Trophoblast cell (in vitro differentiated cells and primary cell): Measurements from ENCODE around the gene ALPI.

Experiments
- DNase-seq, 2 donors: peaks; one replicate each; pipeline ENCODE4 v3.0.0-alpha.2; 2016
- H2AFZ ChIP-seq: 2 replicates; pipeline ENCODE4 v1.6.1; 2013; ENCODE audit warnings: low read length, moderate library complexity, mild to moderate bottlenecking; ENCODE audit not compliant: insufficient read depth, poor library complexity
- H2AK5ac ChIP-seq: 2 replicates; pipeline ENCODE4 v1.6.1; 2013; ENCODE audit warnings: mild to moderate bottlenecking, low read length
- H2BK120ac ChIP-seq: 2 replicates; pipeline ENCODE4 v1.6.1; 2013; ENCODE audit warnings: low read length, mild to moderate bottlenecking, moderate library complexity; ENCODE audit not compliant: insufficient read depth, poor library complexity
- H2BK12ac ChIP-seq: 2 replicates; pipeline ENCODE4 v1.6.1; 2013; ENCODE audit warnings: mild to moderate bottlenecking, low read length, moderate library complexity
- H2BK5ac ChIP-seq: 2 replicates; pipeline ENCODE4 v1.6.1; 2013; ENCODE audit warnings: low read length, low read depth, moderate library complexity, mild to moderate bottlenecking; ENCODE audit not compliant: poor library complexity
- H3K14ac ChIP-seq: 2 replicates; pipeline ENCODE4 v1.6.1; 2013; ENCODE audit warnings: mild to moderate bottlenecking, low read length
- H3K18ac ChIP-seq: 2 replicates; pipeline ENCODE4 v1.6.1; 2013; ENCODE audit warnings: mild to moderate bottlenecking, low read length
- H3K23ac ChIP-seq: 2 replicates; pipeline ENCODE4 v1.6.1; 2013; ENCODE audit warnings: low read length
- H3K27ac ChIP-seq: 2 replicates; pipeline ENCODE4 v1.5.1; 2013; ENCODE audit warnings: low read depth, mild to moderate bottlenecking, inconsistent platforms, low read length, moderate library complexity
- H3K27me3 ChIP-seq: 2 replicates; pipeline ENCODE4 v1.6.1; 2013; ENCODE audit warnings: inconsistent platforms, mild to moderate bottlenecking, low read length, moderate library complexity; ENCODE audit not compliant: insufficient read depth
- H3K36me3 ChIP-seq, 2 experiments: 1 replicate in 1 of 2; 2 replicates in 1 of 2; pipeline ENCODE4 v1.6.1; 2013; ENCODE audit warnings: low read length in 2 of 2, mild to moderate bottlenecking in 2 of 2, moderate library complexity in 1 of 2; ENCODE audit not compliant: insufficient read depth in 2 of 2, control insufficient read depth in 1 of 2
- H3K4ac ChIP-seq: 2 replicates; pipeline ENCODE4 v1.6.1; 2013; ENCODE audit warnings: low read depth, mild to moderate bottlenecking, low read length, moderate library complexity
- H3K4me1 ChIP-seq, 2 experiments: 1 replicate in 1 of 2; 2 replicates in 1 of 2; pipeline ENCODE4 v1.6.1; 2013; ENCODE audit warnings: low read length in 2 of 2, mild to moderate bottlenecking in 2 of 2, moderate library complexity in 1 of 2; ENCODE audit not compliant: insufficient read depth in 2 of 2, control insufficient read depth in 1 of 2
- H3K4me2 ChIP-seq: 2 replicates; pipeline ENCODE4 v1.6.1; 2013; ENCODE audit warnings: inconsistent platforms, mild to moderate bottlenecking, low read length, moderate library complexity
- H3K4me3 ChIP-seq: 2 replicates; pipeline ENCODE4 v1.5.1; 2013; ENCODE audit warnings: mild to moderate bottlenecking, low read depth, low read length, inconsistent platforms
- H3K79me1 ChIP-seq: one replicate; pipeline ENCODE4 v1.6.1; 2013; ENCODE audit warnings: low read length
- H3K79me2 ChIP-seq: 2 replicates; pipeline ENCODE4 v1.6.1; 2013; ENCODE audit warnings: low read length, mild to moderate bottlenecking; ENCODE audit not compliant: control insufficient read depth, insufficient read depth, poor library complexity
- H3K9ac ChIP-seq: 2 replicates; pipeline ENCODE4 v1.6.1; 2013; ENCODE audit warnings: mild to moderate bottlenecking, low read length
- H3K9me3 ChIP-seq: 2 replicates; pipeline ENCODE4 v1.6.1; 2013; ENCODE audit warnings: low read depth, mild to moderate bottlenecking, control low read depth, inconsistent platforms, low read length; ENCODE audit not compliant: insufficient read depth
- H4K12ac ChIP-seq: 2 replicates; pipeline ENCODE4 v1.6.1; 2013; ENCODE audit warnings: low read depth, mild to moderate bottlenecking, low read length, moderate library complexity
- H4K8ac ChIP-seq: 2 replicates; pipeline ENCODE4 v1.6.1; 2013; ENCODE audit warnings: low read depth, mild to moderate bottlenecking, low read length, moderate library complexity
- H4K91ac ChIP-seq: one replicate; pipeline ENCODE4 v1.6.1; 2013; ENCODE audit warnings: low read depth, mild to moderate bottlenecking, low read length, moderate library complexity
- WGBS: extraction: QIAGEN DNeasy Blood & Tissue Kit; methylation state at CpG from one replicate; pipeline ENCODE4 v1.1.7; 2013; ENCODE audit warnings: missing lambda C conversion rate; ENCODE audit not compliant: insufficient read length, insufficient coverage; ENCODE audit errors: extremely low coverage; 5-methylcytosine and 5-hydroxymethylcytosine counted together

ALPI gene

DNA sequence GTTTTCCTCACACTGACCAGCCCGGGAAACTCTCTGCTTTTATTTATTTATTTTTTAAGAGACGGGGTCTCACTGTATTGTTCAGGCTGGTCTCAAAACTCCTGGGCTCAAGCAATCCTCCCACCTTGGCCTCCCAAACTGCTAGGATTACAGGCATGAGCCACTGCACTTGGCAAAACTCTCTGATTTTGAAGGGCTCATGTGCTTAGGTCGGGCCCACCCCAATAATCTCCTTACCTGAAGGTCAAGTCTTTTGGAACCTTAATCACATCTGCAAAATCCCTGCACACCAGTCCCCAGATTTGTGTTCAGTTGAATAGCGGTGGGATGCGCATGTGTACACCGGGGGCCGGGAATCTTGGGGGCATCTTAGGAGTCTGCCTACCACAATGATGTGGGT, 39.3 kb downstream of the ALPI start:
- Histone ChIP-seq H2BK120ac (no peak overlapping the region), H3K9me3 (peaks cover 9% of the 10 kb centered on the region), H3K79me1 (no peaks in the 10 kb centered on the region), H2AFZ (no peak overlapping the region), H3K27me3 (no peaks in the 10 kb centered on the region), H3K4me3 (no peak overlapping the region), H3K36me3 (no peaks in the 10 kb centered on the region), H3K79me2 (no peaks in the 10 kb centered on the region), H4K91ac (no peak overlapping the region), H3K4me2 (no peak overlapping the region), H3K4ac (no peak overlapping the region), H3K9ac (no peak overlapping the region), H2BK5ac (no peak overlapping the region), H3K14ac (no peak overlapping the region), H3K23ac (no peak overlapping the region), H4K8ac (no peak overlapping the region), H2BK12ac (no peak overlapping the region), H3K27ac (no peak overlapping the region), H3K4me1 (no peaks in the 10 kb centered on the region), H4K12ac (no peak overlapping the region), H3K18ac (no peak overlapping the region), H2AK5ac (no peak overlapping the region)
- WGBS = no CpG with 5 or more reads among the region's 7 CpGs
- DNase-seq = no peak

DNA sequence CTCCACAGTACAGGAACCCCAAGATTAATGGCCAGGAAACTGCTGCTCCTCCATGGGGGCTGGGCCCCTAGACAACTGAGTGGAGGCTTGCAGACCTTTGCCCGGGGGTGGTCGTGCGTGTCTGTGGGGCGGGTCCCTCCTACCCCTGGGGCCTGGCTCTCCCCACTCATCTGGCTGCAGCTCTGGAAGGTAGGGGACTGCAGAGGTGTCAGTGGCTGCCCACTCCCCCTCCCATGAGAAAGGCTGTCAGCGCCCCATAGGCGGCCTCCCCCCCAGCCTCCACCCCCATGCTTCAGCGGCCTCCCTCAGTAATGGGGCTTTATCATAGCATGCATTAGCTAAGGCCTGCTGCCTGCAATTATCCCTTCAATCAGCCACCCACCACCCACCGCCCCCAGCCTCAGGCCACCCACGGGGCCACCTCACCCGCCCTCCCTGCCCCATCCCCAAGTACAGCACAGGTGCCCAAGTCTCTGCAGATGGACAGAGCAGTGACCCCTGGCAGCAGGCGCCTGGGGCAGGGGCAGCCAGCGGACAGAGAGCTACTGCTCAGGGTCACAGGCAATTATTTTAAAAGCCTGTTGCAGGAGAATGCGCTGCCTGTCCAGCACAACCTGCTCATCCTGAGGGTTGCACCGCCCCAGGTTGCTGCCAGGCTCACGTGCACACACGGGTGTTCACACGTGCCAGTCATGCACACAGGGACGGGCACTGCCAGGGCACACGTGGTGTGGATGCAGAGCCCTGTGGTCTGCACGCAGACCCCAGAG, 40.7 kb downstream of the ALPI start:
- Histone ChIP-seq H3K27ac (no peak overlapping the region), H2AK5ac (no peak overlapping the region), H3K9me3 (peaks cover 9% of the 10 kb centered on the region), H3K79me1 (no peaks in the 10 kb centered on the region), H4K91ac (no peak overlapping the region), H3K4me1 (no peaks in the 10 kb centered on the region), H3K4me3 (no peak overlapping the region), H3K18ac (no peak overlapping the region), H3K4me2 (no peak overlapping the region), H3K79me2 (no peaks in the 10 kb centered on the region), H4K12ac (no peak overlapping the region), H2BK120ac (no peak overlapping the region), H3K14ac (no peak overlapping the region), H2AFZ (no peak overlapping the region), H3K9ac (no peak overlapping the region), H3K23ac (no peak overlapping the region), H3K4ac (no peak overlapping the region), H2BK12ac (no peak overlapping the region), H3K27me3 (no peaks in the 10 kb centered on the region), H2BK5ac (no peak overlapping the region), H4K8ac (no peak overlapping the region), H3K36me3 (no peaks in the 10 kb centered on the region)
- no CpG with 5 or more reads among the region's 20 CpGs for WGBS
- no peak for DNase-seq

DNA sequence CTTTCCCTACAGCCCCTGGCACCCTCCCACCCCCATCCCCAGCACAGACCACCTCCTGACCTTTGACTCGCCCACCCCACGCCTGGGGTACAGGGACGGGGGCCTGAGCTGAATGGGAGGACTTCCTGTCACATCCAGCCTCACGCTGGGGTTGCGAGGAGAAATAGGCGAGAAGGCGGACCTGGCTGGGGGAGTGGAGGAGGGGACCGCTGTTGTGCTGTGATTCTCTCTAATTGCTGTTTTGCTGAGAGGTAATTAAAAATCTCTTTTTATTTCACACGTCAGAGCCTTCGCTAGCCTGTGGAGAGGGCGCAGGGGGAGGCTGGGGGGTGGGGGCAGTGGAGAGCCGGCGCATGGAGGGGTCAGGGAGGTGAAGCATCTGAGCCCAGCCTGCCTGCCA, 41.4 kb downstream of the ALPI start:
- Histone ChIP-seq H4K91ac (no peak overlapping the region), H2BK5ac (no peak overlapping the region), H3K18ac (no peak overlapping the region), H3K4me1 (no peaks in the 10 kb centered on the region), H2BK12ac (no peak overlapping the region), H3K23ac (no peak overlapping the region), H3K4ac (no peak overlapping the region), H3K4me2 (no peak overlapping the region), H2AFZ (no peak overlapping the region), H3K79me1 (no peaks in the 10 kb centered on the region), H2BK120ac (no peak overlapping the region), H3K14ac (no peak overlapping the region), H3K79me2 (no peaks in the 10 kb centered on the region), H4K8ac (no peak overlapping the region), H3K36me3 (no peaks in the 10 kb centered on the region), H4K12ac (no peak overlapping the region), H3K27ac (no peak overlapping the region), H3K9me3 (peaks cover 9% of the 10 kb centered on the region), H2AK5ac (no peak overlapping the region), H3K9ac (no peak overlapping the region), H3K4me3 (no peak overlapping the region), H3K27me3 (peaks cover under 1% of the 10 kb centered on the region)
- no peak for DNase-seq
- WGBS = no CpG with 5 or more reads among the region's 13 CpGs

DNA sequence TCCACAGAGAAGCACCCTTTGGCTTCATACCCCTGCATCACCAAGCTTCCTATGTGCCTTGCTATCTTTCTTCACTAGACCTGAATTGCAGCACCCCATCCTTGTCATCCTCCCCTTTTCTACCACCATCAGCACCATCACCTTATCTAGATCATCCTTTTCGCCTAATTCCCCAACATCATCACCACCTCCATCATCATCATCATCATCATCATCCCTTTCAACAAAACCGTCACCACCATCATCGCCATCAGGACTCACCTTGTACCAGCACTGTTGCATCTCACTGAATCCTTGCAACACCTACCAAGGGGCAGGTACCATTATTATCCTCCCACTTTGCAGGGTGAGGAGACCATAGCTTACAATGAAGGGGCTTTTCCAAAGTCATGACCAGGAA, 42.5 kb downstream of the ALPI start:
- no peak overlapping the region for H3K27ac ChIP-seq
- no peak overlapping the region for H2BK120ac ChIP-seq
- no peak overlapping the region for H4K91ac ChIP-seq
- H4K12ac ChIP-seq = no peak overlapping the region
- H2AFZ ChIP-seq = no peak overlapping the region
- no peak overlapping the region for H3K23ac ChIP-seq
- H2BK5ac ChIP-seq = no peak overlapping the region
- H3K4me1 ChIP-seq = peaks cover 0 to 7% of the 10 kb centered on the region in 2 experiments
- no peak overlapping the region for H2AK5ac ChIP-seq
- H3K14ac ChIP-seq = no peak overlapping the region
- H3K4ac ChIP-seq = no peak overlapping the region
- no peak overlapping the region for H3K4me3 ChIP-seq
- no peak overlapping the region for H4K8ac ChIP-seq
- 100% methylated on average over 1 of the region's 3 CpGs for WGBS
- H2BK12ac ChIP-seq = no peak overlapping the region
- H3K27me3 ChIP-seq = peaks cover 10% of the 10 kb centered on the region
- H3K36me3 ChIP-seq = no peaks in the 10 kb centered on the region
- peaks cover 8% of the 10 kb centered on the region for H3K9me3 ChIP-seq
- DNase-seq = no peak
- H3K4me2 ChIP-seq = no peak overlapping the region
- H3K18ac ChIP-seq = no peak overlapping the region
- H3K79me2 ChIP-seq = no peaks in the 10 kb centered on the region
- H3K79me1 ChIP-seq = no peaks in the 10 kb centered on the region
- H3K9ac ChIP-seq = no peak overlapping the region
